Epithelial cell of proximal tubule (primary cell): Measurements from ENCODE around the gene CLEC3B. TPM values are rescaled to one million over a fixed set of nuclear protein-coding genes. Genes with fewer than 3 reads are reported as not detected.

Source experiments
- DNase-seq: peaks from one replicate; pipeline ENCODE4 v3.0.0-alpha.2; 2011; ENCODE audit warnings: low read depth
- H3K4me3 ChIP-seq: 2 replicates; pipeline ENCODE4 v1.5.1; 2011; ENCODE audit warnings: low read depth, mild to moderate bottlenecking, low read length
- CTCF ChIP-seq: conservative IDR thresholded peaks from 2 replicates; pipeline ENCODE4 v1.5.1; 2012; ENCODE audit warnings: low read depth, mild to moderate bottlenecking, low read length
- total RNA-seq: library from RNA; depleted of rRNA; stranded (reverse); fragments of >200 nt; gene quantifications from 2 replicates; pipeline ENCODE4 v1.2.3, GENCODE V29; 2015

CLEC3B gene
- total RNA-seq, 1 donor from 2014 or later: not detected

GRCh38 chr3:45029661-45030060 lies 3.6 kb downstream of the CLEC3B start:
- TF ChIP-seq CTCF: no peak
- DNase-seq: no peak
- H3K4me3 ChIP-seq: no peak overlapping the region

GRCh38 chr3:45031531-45031930 lies 5.4 kb downstream of the CLEC3B start:
- DNase-seq: no peak
- no peak for TF ChIP-seq CTCF
- no peak overlapping the region for H3K4me3 ChIP-seq

GRCh38 chr3:45032113-45032512 lies 6.0 kb downstream of the CLEC3B start:
- TF ChIP-seq CTCF: no peak
- no peak for DNase-seq

GRCh38 chr3:45033791-45034190 lies 7.7 kb downstream of the CLEC3B start:
- TF ChIP-seq CTCF: no peak
- no peak overlapping the region for H3K4me3 ChIP-seq
- DNase-seq: no peak

More at GRCh38 chr3:45032113-45032512, 6.0 kb downstream of the CLEC3B start:
- no peak overlapping the region for H3K4me3 ChIP-seq

- no peak for DNase-seq
- TF ChIP-seq CTCF: no peak
- no peak overlapping the region for H3K4me3 ChIP-seq
These were observed 8.6 kb downstream of the CLEC3B start for GRCh38 chr3:45034612-45035252.

GRCh38 chr3:45035441-45036301 lies 9.6 kb downstream of the CLEC3B start:
- DNase-seq: no peak
- H3K4me3 ChIP-seq: peak overlapping the region; percentile 46
- TF ChIP-seq CTCF: no peak
